ENCODE data around the gene USP40.

Gene USP40

GRCh38 chr2:233479616-233480489, 86.7 kb downstream of the USP40 start:
- in situ Hi-C loops (cut with HindIII; ENCODE audit: low sequenced_read_pairs), result no loop called here

GRCh38 chr2:233477548-233478433, 88.8 kb downstream of the USP40 start:
- in situ Hi-C loops (cut with HindIII; ENCODE audit: low sequenced_read_pairs), result no loop called here

GRCh38 chr2:233476651-233477547, 89.7 kb downstream of the USP40 start:
- in situ Hi-C loops (cut with HindIII; ENCODE audit: low sequenced_read_pairs), result no loop called here

- in situ Hi-C loops (cut with HindIII; ENCODE audit: low sequenced_read_pairs), result no loop called here
These were observed 90.5 kb downstream of the USP40 start for GRCh38 chr2:233476063-233476410.

GRCh38 chr2:233474308-233475160, 92.0 kb downstream of the USP40 start:
- in situ Hi-C loops (cut with HindIII; ENCODE audit: low sequenced_read_pairs), result no loop called here

GRCh38 chr2:233473878-233474277, 92.7 kb downstream of the USP40 start:
- in situ Hi-C loops (cut with HindIII; ENCODE audit: low sequenced_read_pairs), result no loop called here

GRCh38 chr2:233473386-233473791, 93.2 kb downstream of the USP40 start:
- in situ Hi-C loops (cut with HindIII; ENCODE audit: low sequenced_read_pairs), result no loop called here

GRCh38 chr2:233471291-233472035, 95.1 kb downstream of the USP40 start:
- in situ Hi-C loops (cut with HindIII; ENCODE audit: low sequenced_read_pairs), result no loop called here

GRCh38 chr2:233470839-233471238, 95.7 kb downstream of the USP40 start:
- in situ Hi-C loops (cut with HindIII; ENCODE audit: low sequenced_read_pairs), result no loop called here

GRCh38 chr2:233470011-233470687, 96.4 kb downstream of the USP40 start:
- in situ Hi-C loops (cut with HindIII; ENCODE audit: low sequenced_read_pairs), result no loop called here

- in situ Hi-C loops (cut with HindIII; ENCODE audit: low sequenced_read_pairs), result no loop called here
These were observed 97.1 kb downstream of the USP40 start for GRCh38 chr2:233469261-233470010.

- in situ Hi-C loops (cut with HindIII; ENCODE audit: low sequenced_read_pairs), result no loop called here
These were observed 97.9 kb downstream of the USP40 start for GRCh38 chr2:233468741-233469110.

GRCh38 chr2:233468047-233468740, 98.4 kb downstream of the USP40 start:
- in situ Hi-C loops (cut with HindIII; ENCODE audit: low sequenced_read_pairs), result no loop called here

GRCh38 chr2:233466991-233467603, 99.5 kb downstream of the USP40 start:
- in situ Hi-C loops (cut with HindIII; ENCODE audit: low sequenced_read_pairs), result no loop called here

GRCh38 chr2:233464531-233465240, 101.9 kb downstream of the USP40 start:
- in situ Hi-C loops (cut with HindIII; ENCODE audit: low sequenced_read_pairs), result no loop called here

GRCh38 chr2:233464056-233464455, 102.5 kb downstream of the USP40 start:
- in situ Hi-C loops (cut with HindIII; ENCODE audit: low sequenced_read_pairs), result no loop called here
